ENCODE results near the gene PRRT2.

- TF ChIP-seq CTCF (IDR thresholded peaks at IDR 0.05) (no peak), POLR2A (IDR thresholded peaks at IDR 0.05) (no peak)
These were observed 18.8 kb downstream of the PRRT2 start for GRCh38 chr16:29830774-29831173.
